Nephron progenitor cell (in vitro differentiated cells): ENCODE data around the gene HESX1.

Source experiments
- DNase-seq: peaks from one replicate; pipeline ENCODE4 v3.0.0; 2021
- H3K27ac Mint-ChIP-seq: 2 replicates; pipeline ENCODE4 v1.8.0; 2021; ENCODE audit warnings: mild to moderate bottlenecking, moderate library complexity, mixed read lengths
- H3K27me3 Mint-ChIP-seq: 2 replicates; pipeline ENCODE4 v1.8.0; 2021; ENCODE audit warnings: mild to moderate bottlenecking, low read depth, mixed read lengths; ENCODE audit not compliant: poor library complexity
- H3K36me3 Mint-ChIP-seq: 2 replicates; pipeline ENCODE4 v1.8.0; 2021; ENCODE audit warnings: low read depth, mixed read lengths
- H3K4me1 Mint-ChIP-seq: 2 replicates; pipeline ENCODE4 v1.8.0; 2021; ENCODE audit warnings: mixed read lengths
- H3K4me3 Mint-ChIP-seq: 2 replicates; pipeline ENCODE4 v1.8.0; 2021; ENCODE audit warnings: mild to moderate bottlenecking, moderate library complexity, mixed read lengths
- H3K9me3 Mint-ChIP-seq: 2 replicates; pipeline ENCODE4 v1.8.0; 2021; ENCODE audit warnings: mild to moderate bottlenecking, moderate library complexity, mixed read lengths
- CTCF ChIP-seq: fragments of 200-600 bp; sonication (generic); IDR thresholded peaks from 2 replicates; pipeline ENCODE4 v1.5.0; 2021; ENCODE audit warnings: antibody characterized with exemption

Gene HESX1

DNA sequence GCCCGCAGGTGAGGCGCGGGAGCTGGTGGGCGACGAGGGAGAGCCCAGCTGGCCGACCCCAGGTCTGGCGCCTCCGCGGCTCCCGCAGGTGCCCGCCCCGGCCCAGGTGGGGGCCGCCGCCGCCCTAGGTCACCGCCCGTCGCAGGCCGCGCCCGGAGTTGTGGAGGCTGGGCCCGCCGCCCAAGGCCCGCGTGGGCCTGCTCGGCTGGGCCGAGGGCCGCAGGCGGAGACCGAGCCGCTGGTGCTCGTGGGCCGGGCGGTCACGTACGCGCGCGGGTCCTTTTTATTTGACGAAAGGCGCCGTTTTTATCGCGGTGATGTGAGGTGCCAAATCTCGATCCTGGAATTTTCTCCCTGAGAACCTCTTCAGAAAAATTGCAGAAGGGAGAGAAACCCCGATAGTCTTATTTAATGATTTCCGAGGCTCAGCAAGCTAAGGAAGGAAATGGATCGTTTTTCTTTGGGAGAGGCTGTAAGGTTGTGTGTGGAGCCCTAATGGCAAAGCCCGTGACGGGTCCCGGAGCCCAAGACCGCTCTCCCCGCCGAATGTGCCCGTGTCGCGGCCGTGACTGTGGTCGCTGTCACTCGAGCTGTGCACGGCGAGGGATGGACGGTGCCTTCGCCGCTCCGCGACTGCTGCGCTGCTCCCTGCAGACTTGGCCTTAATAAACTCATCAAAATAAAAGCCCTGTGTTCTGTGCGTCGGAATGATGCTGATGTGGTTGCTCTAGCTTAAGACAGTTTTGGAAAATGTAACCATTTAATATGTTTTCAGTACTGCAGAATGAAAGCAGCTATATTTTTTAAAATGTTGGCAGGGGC is 28.4 kb upstream of the HESX1 start:
- peaks cover 6% of the 10 kb centered on the region for H3K9me3 Mint-ChIP-seq
- peaks cover 14% of the 10 kb centered on the region for H3K27me3 Mint-ChIP-seq
- DNase-seq = peak; percentile 60
- TF ChIP-seq CTCF = no peak
- H3K36me3 Mint-ChIP-seq = peaks cover 9% of the 10 kb centered on the region
- peak overlapping the region; percentile 89 for H3K4me3 Mint-ChIP-seq
- H3K4me1 Mint-ChIP-seq = peaks cover 26% of the 10 kb centered on the region
- no peak overlapping the region for H3K27ac Mint-ChIP-seq

GRCh38 chr3:57227204-57227929 is 27.6 kb upstream of the HESX1 start, which contains the start of gene APPL1:
APPL1 (plus strand) TSS chr3:57227729; CDS start chr3:57227884, 155 bp downstream.
- Mint-ChIP-seq H3K27me3 (peaks cover 14% of the 10 kb centered on the region), H3K36me3 (peaks cover 3% of the 10 kb centered on the region), H3K4me1 (peaks cover 26% of the 10 kb centered on the region), H3K27ac (peak within 1 kb of the TSS; percentile 59), H3K4me3 (peak within 1 kb of the TSS; percentile 89), H3K9me3 (peaks cover 3% of the 10 kb centered on the region)
- no peak for TF ChIP-seq CTCF
- peak; percentile 98 for DNase-seq

- peaks cover 14% of the 10 kb centered on the region for H3K27me3 Mint-ChIP-seq
- H3K4me3 Mint-ChIP-seq = peak overlapping the region; percentile 37
- TF ChIP-seq CTCF = no peak
- no peaks in the 10 kb centered on the region for H3K36me3 Mint-ChIP-seq
- H3K27ac Mint-ChIP-seq = no peak overlapping the region
- no peak for DNase-seq
- H3K4me1 Mint-ChIP-seq = peaks cover 26% of the 10 kb centered on the region
- no peaks in the 10 kb centered on the region for H3K9me3 Mint-ChIP-seq
Measured at GRCh38 chr3:57226176-57226575, 26.4 kb upstream of the HESX1 start.

GRCh38 chr3:57224856-57225255 is 25.1 kb upstream of the HESX1 start:
- no peaks in the 10 kb centered on the region for H3K9me3 Mint-ChIP-seq
- H3K27me3 Mint-ChIP-seq = peaks cover 14% of the 10 kb centered on the region
- H3K27ac Mint-ChIP-seq = no peak overlapping the region
- DNase-seq = no peak
- peaks cover 2% of the 10 kb centered on the region for H3K36me3 Mint-ChIP-seq
- no peak for TF ChIP-seq CTCF
- no peak overlapping the region for H3K4me3 Mint-ChIP-seq
- H3K4me1 Mint-ChIP-seq = peaks cover 26% of the 10 kb centered on the region

DNA sequence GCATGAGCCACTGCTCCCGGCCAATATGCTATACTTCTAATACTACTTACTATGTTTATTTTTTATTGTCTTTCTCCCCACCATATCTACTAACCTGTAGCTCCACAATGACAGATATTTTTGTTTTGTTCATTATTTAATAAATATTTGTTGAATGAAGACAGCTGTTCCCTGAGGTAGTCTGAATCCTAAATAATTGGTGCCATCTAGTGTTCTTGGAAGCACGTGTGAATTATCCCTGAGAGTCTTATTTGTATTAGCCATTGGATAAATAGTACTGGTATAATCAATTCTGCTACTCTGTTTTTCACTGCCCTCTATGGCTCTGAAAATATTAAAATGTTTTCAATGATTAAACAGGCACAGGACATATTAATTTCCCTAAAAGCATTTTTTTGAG is 22.1 kb upstream of the HESX1 start:
- Mint-ChIP-seq H3K27me3 (peaks cover 8% of the 10 kb centered on the region), H3K4me1 (peaks cover 11% of the 10 kb centered on the region), H3K9me3 (peaks cover 3% of the 10 kb centered on the region), H3K36me3 (peaks cover 6% of the 10 kb centered on the region), H3K27ac (no peak overlapping the region), H3K4me3 (no peak overlapping the region)
- DNase-seq = no peak
- TF ChIP-seq CTCF = no peak
